ENCODE measurements around the gene UST. TPM values are rescaled to one million over a fixed set of nuclear protein-coding genes. Genes with fewer than 3 reads are reported as not detected.

The UST gene
- total RNA-seq, 1 donor from 2014 or later, result 5.2 TPM

DNA sequence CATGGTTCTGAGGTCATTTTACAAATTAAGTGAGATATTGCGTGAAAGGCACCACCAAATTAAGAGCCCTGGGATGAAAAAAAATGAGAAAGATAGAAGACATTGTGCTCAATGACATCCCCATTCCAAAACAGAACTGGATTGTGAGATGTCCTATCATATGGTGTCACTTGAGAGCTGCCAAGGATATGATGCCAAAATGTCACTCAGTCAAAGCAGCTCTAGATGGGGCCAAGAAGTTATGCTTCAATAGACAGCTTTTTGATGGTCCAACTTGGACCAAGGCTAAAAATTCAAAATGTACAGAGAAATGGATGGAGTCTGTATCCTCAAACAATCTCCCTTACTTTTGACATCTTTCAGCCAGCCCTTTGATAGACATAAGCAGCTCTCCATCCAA lies 180.8 kb downstream of the UST start:
- TF ChIP-seq, protein P1, sequence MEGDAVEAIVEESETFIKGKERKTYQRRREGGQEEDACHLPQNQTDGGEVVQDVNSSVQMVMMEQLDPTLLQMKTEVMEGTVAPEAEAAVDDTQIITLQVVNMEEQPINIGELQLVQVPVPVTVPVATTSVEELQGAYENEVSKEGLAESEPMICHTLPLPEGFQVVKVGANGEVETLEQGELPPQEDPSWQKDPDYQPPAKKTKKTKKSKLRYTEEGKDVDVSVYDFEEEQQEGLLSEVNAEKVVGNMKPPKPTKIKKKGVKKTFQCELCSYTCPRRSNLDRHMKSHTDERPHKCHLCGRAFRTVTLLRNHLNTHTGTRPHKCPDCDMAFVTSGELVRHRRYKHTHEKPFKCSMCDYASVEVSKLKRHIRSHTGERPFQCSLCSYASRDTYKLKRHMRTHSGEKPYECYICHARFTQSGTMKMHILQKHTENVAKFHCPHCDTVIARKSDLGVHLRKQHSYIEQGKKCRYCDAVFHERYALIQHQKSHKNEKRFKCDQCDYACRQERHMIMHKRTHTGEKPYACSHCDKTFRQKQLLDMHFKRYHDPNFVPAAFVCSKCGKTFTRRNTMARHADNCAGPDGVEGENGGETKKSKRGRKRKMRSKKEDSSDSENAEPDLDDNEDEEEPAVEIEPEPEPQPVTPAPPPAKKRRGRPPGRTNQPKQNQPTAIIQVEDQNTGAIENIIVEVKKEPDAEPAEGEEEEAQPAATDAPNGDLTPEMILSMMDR (IDR thresholded peaks at IDR 0.05; ENCODE audit: insufficient read depth, low read length, poor library complexity, severe bottlenecking), result no peak
- Histone ChIP-seq H3K27me3 (ENCODE audit: control insufficient read depth, insufficient read depth, low read length) (no peaks in the 10 kb centered on the region), H3K4me3 (ENCODE audit: low read depth, low read length) (no peak overlapping the region), H3K36me3 (ENCODE audit: control insufficient read depth, insufficient read depth, low read length) (no peaks in the 10 kb centered on the region)
- no peak for DNase-seq (ENCODE audit: low read depth)

DNA sequence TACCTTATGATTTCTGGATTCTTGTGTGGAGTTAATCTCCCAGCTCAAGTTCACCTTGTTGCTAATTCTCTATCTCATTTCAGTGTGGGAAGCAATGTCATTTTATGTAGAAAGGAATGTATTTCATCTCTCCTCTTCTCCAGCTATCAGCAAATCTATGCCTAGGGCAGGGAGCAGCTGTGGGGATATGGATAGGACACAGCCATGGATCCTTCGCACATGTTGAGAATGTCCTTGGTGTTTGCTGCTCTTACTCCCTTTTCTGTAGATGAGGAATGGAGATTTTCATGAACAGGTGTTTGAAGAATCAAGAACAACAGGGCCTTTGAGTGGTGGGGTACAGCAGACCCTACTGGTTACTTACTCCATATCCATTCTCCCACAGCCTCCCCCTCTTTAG lies 182.0 kb downstream of the UST start:
- TF ChIP-seq, protein P1 (IDR thresholded peaks at IDR 0.05; ENCODE audit: insufficient read depth, low read length, poor library complexity, severe bottlenecking), result no peak
- Histone ChIP-seq H3K36me3 (ENCODE audit: control insufficient read depth, insufficient read depth, low read length) (no peaks in the 10 kb centered on the region), H3K4me3 (ENCODE audit: low read depth, low read length) (no peak overlapping the region), H3K27me3 (ENCODE audit: control insufficient read depth, insufficient read depth, low read length) (no peaks in the 10 kb centered on the region)
- no peak for DNase-seq (ENCODE audit: low read depth)

DNA sequence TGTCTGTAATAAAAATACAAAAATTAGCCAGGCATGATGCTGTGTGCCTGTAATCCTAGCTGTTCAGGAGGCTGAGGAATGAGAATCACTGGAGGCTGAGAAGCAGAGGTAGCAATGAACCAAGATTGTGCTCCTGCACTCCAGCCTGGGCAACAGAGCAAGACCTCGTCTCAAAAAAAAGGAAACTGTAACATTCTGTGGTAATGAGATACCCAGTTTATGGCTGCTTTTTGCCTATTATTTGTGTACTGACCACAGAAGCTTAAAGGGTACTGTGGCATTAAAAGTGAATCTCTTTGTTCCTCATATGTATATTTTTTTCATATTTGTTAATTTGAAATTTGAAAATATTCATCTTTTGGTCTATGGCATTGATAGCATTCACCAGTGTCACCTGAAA lies 185.4 kb downstream of the UST start:
- no peaks in the 10 kb centered on the region for H3K36me3 ChIP-seq (ENCODE audit: control insufficient read depth, insufficient read depth, low read length)
- DNase-seq (ENCODE audit: low read depth), result no peak

DNA sequence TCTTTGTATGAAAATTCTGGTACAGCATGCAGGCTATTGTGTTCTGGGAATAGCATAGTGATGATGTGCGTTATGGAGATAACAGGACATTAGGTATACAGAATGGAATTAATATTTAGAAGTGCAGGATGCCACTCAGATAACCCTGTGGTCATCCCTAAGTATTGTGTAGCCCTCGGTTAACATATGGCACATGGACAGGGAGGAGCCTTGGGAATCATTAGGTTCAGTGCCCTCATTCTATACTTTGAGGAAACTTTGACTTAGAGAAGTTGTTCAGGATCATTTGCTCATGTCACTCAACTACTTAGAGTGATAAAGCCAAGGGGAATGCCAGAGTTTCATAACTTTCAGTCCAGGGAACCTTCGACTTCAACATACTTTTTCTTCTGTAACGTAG lies 185.9 kb downstream of the UST start:
- H3K4me3 ChIP-seq (ENCODE audit: low read depth, low read length), result no peak overlapping the region
- DNase-seq (ENCODE audit: low read depth), result no peak
- H3K27me3 ChIP-seq (ENCODE audit: control insufficient read depth, insufficient read depth, low read length), result no peaks in the 10 kb centered on the region
- no peaks in the 10 kb centered on the region for H3K36me3 ChIP-seq (ENCODE audit: control insufficient read depth, insufficient read depth, low read length)
- TF ChIP-seq, protein P1 (IDR thresholded peaks at IDR 0.05; ENCODE audit: insufficient read depth, low read length, poor library complexity, severe bottlenecking), result no peak

More for the DNA sequence above, 185.4 kb downstream of the UST start:
- H3K4me3 ChIP-seq (ENCODE audit: low read depth, low read length), result no peak overlapping the region
- H3K27me3 ChIP-seq (ENCODE audit: control insufficient read depth, insufficient read depth, low read length), result no peaks in the 10 kb centered on the region
- TF ChIP-seq, protein P1 (IDR thresholded peaks at IDR 0.05; ENCODE audit: insufficient read depth, low read length, poor library complexity, severe bottlenecking), result no peak

DNA sequence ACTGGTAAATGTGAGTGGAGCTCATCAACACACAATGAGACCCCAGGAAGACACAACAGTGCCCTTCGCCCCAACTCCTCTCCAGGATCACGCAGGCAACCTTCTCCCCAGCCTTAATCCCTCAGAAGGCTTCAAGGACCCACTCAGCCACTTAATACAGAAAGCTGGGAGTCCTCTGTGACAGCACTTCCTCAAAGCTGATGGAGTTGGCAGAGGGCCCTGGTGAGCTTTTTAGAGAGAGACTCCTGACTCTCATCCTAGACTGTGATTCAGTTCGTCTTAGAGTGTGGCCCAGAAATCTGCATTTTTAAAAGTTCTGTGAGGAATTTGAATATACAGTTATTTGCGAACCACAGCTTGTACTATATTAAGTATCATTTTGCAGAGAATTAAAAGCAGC lies 187.7 kb downstream of the UST start:
- Histone ChIP-seq H3K36me3 (ENCODE audit: control insufficient read depth, insufficient read depth, low read length) (no peaks in the 10 kb centered on the region), H3K27me3 (ENCODE audit: control insufficient read depth, insufficient read depth, low read length) (no peaks in the 10 kb centered on the region), H3K4me3 (ENCODE audit: low read depth, low read length) (no peak overlapping the region)
- TF ChIP-seq, protein P1 (IDR thresholded peaks at IDR 0.05; ENCODE audit: insufficient read depth, low read length, poor library complexity, severe bottlenecking), result no peak
- no peak for DNase-seq (ENCODE audit: low read depth)

DNA sequence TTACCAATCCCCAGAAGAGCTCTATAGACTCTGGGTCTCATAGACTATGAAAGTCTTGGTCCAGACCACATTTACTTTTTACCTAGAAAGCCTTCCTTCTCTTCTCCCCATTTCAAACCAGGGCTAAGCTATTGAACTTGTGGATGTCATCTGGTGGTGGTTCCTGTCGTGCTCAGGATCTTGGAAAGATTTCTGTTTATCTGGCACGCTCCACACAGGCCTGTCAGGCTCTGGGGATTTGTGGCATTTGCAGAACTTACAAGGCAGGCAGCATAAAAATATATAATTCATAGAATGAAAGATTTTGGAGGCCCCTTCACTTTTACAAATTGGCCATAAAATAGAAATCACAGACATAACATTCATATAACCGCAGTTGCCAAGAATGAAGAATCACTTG lies 188.1 kb downstream of the UST start:
- TF ChIP-seq, protein P1 (IDR thresholded peaks at IDR 0.05; ENCODE audit: insufficient read depth, low read length, poor library complexity, severe bottlenecking), result no peak
- no peaks in the 10 kb centered on the region for H3K27me3 ChIP-seq (ENCODE audit: control insufficient read depth, insufficient read depth, low read length)
- no peak for DNase-seq (ENCODE audit: low read depth)
- no peaks in the 10 kb centered on the region for H3K36me3 ChIP-seq (ENCODE audit: control insufficient read depth, insufficient read depth, low read length)
- no peak overlapping the region for H3K4me3 ChIP-seq (ENCODE audit: low read depth, low read length)
